OCI-LY1 (cell line): Measurements from ENCODE around the gene KLHDC7B.

Source experiments
- H2AFZ ChIP-seq: fragments of 200-600 bp; sonication (generic), shearing (Covaris generic); 2 replicates; pipeline ENCODE4 v1.6.0; 2014; ENCODE audit warnings: antibody characterized with exemption, mild to moderate bottlenecking, low read length
- H3F3A ChIP-seq: fragments of 200-600 bp; sonication (generic), shearing (Covaris generic); 2 replicates; pipeline ENCODE4 v1.6.0; 2014; ENCODE audit warnings: mild to moderate bottlenecking, antibody characterized with exemption, low read length, moderate library complexity; ENCODE audit not compliant: insufficient read depth
- H3K27ac ChIP-seq: fragments of 200-600 bp; sonication (generic); 2 replicates; pipeline ENCODE4 v1.5.1; 2014; ENCODE audit warnings: low read length, mixed run types, mild to moderate bottlenecking, low read depth; ENCODE audit not compliant: poor library complexity, severe bottlenecking
- H3K27me3 ChIP-seq: fragments of 200-600 bp; sonication (generic); 2 replicates; pipeline ENCODE4 v1.6.0; 2014; ENCODE audit warnings: antibody characterized with exemption, mild to moderate bottlenecking, low read length, moderate library complexity; ENCODE audit not compliant: insufficient read depth
- H3K36me3 ChIP-seq: fragments of 200-600 bp; sonication (generic); 2 replicates; pipeline ENCODE4 v1.6.1; 2014; ENCODE audit warnings: mild to moderate bottlenecking, antibody characterized with exemption, low read length, moderate library complexity, mixed read lengths; ENCODE audit not compliant: insufficient read depth
- H3K4me1 ChIP-seq: fragments of 200-600 bp; sonication (generic); 2 replicates; pipeline ENCODE4 v1.5.1; 2014; ENCODE audit warnings: mild to moderate bottlenecking, low read length, moderate library complexity; ENCODE audit not compliant: insufficient read depth, severe bottlenecking
- H3K4me2 ChIP-seq: fragments of 200-600 bp; sonication (generic), shearing (Covaris generic); 2 replicates; pipeline ENCODE4 v1.6.1; 2014; ENCODE audit warnings: low read length
- H3K4me3 ChIP-seq: fragments of 200-600 bp; sonication (generic); 2 replicates; pipeline ENCODE4 v1.5.1; 2014; ENCODE audit warnings: low read length, low read depth, mild to moderate bottlenecking, mixed read lengths; ENCODE audit not compliant: poor library complexity, severe bottlenecking
- H3K79me2 ChIP-seq: fragments of 200-600 bp; shearing (Covaris generic); 2 replicates; pipeline ENCODE4 v1.6.1; 2016; ENCODE audit warnings: mixed run types, low read length, mixed read lengths; ENCODE audit not compliant: insufficient read depth
- H3K9ac ChIP-seq: fragments of 200-600 bp; sonication (generic), shearing (Covaris generic); 2 replicates; pipeline ENCODE4 v1.6.1; 2014; ENCODE audit warnings: mild to moderate bottlenecking, low read length, mixed read lengths
- H3K9me2 ChIP-seq: fragments of 200-600 bp; sonication (generic), shearing (Covaris generic); 2 replicates; pipeline ENCODE4 v1.6.1; 2014; ENCODE audit warnings: low read depth, mild to moderate bottlenecking, low read length, mixed read lengths
- H3K9me3 ChIP-seq: fragments of 200-600 bp; shearing (Covaris generic); 2 replicates; pipeline ENCODE4 v1.6.1; 2014; ENCODE audit warnings: low read length, mixed read lengths
- H4K20me1 ChIP-seq: fragments of 200-600 bp; sonication (generic), shearing (Covaris generic); 2 replicates; pipeline ENCODE4 v1.6.0; 2016; ENCODE audit warnings: mild to moderate bottlenecking, low read length; ENCODE audit not compliant: insufficient read depth
- CTCF ChIP-seq: fragments of 200-600 bp; sonication (generic), shearing (Covaris generic); IDR thresholded peaks from 2 replicates; pipeline ENCODE4 v1.5.1; 2017; ENCODE audit warnings: mild to moderate bottlenecking, antibody characterized with exemption, low read length, moderate library complexity, mixed read lengths
- EZH2 ChIP-seq: fragments of 200-600 bp; sonication (generic), shearing (Covaris generic); IDR thresholded peaks from 2 replicates; pipeline ENCODE4 v1.8.0; 2017; ENCODE audit warnings: borderline replicate concordance, mixed run types, mild to moderate bottlenecking, antibody characterized with exemption, low read length, moderate library complexity, mixed read lengths

Gene KLHDC7B

DNA sequence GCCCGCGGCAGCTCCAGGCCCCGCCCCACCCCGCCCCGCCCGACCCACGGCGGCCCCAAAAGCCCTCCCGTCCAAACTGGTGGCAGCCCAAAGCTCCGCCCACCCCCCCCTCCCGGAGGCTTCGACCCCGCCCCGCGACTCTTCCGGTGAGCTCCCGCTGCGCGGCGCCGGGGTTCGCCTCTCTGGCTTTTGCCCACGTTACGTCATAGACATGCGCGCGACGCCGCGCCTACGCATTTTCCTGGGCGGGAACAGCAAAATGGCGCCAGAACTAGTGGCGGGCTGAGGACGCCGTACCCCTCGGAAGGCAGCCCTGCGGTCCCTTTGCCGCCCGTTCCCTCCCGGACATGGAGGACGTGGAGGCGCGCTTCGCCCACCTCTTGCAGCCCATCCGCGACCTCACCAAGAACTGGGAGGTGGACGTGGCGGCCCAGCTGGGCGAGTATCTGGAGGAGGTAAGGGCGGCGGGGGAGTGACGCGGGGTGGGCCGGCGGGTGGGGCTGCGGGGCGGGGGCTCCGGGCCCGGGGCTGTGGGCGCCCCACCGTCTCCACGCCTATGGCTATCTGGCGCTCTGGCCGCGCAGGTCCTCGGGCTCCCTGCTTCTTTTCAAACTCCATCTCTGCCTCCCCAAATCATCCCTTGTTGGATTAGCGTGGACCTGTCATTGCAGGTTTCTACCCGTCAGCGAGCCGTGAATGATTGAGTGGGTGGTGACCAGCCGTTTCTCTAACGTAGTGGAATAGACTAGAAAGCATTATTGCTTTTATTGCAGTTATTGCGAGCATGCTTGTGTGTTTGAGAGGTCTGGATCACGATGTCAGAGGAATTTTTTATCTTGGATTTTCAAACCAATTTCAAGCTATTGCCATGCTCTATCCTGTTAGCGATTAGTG is 37.5 kb upstream of the KLHDC7B start, which contains the start of gene NCAPH2:
TSS of gene NCAPH2 (plus strand) at position 234 of the 894 bp plus-strand sequence. CDS start at position 348, 114 bp downstream.
- H3K9me2 ChIP-seq: no peaks in the 10 kb centered on the region
- H3K9ac ChIP-seq: peak within 1 kb of the TSS; percentile 94
- H3K27me3 ChIP-seq: no peaks in the 10 kb centered on the region
- H3K4me3 ChIP-seq: peak within 1 kb of the TSS; percentile 96
- H3K9me3 ChIP-seq: no peaks in the 10 kb centered on the region
- H3F3A ChIP-seq: no peaks in the 10 kb centered on the region
- H2AFZ ChIP-seq: no peak within 1 kb of the TSS
- TF ChIP-seq CTCF (no peak), EZH2 (no peak)
- H4K20me1 ChIP-seq: no peaks in the 10 kb centered on the region
- peaks cover 38% of the 10 kb centered on the region for H3K79me2 ChIP-seq
- H3K4me2 ChIP-seq: peak within 1 kb of the TSS; percentile 98
- H3K27ac ChIP-seq: peak within 1 kb of the TSS; percentile 90
- H3K4me1 ChIP-seq: peaks cover 26% of the 10 kb centered on the region
- H3K36me3 ChIP-seq: peaks cover 34% of the 10 kb centered on the region

DNA sequence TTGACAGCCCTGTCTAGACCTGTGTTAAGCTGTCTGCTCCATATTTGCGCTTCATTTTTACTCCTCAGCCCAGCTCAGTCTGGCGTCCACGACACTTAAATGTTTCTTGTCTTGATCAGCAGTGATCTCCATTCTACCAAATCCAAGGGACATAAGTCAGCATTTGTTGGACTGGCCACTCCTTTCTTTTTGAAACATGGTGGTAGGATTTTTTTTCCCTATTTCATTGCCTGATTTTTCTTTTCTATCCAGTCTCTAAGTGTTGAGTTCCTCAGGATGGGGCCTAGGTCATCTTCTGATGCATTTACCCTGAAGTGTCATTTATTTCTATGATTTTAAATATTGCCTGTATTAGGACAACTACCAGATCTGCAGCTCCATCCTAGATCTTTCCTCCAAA is 36.8 kb upstream of the KLHDC7B start:
- Histone ChIP-seq H3K4me3 (peak overlapping the region; percentile 92), H3K36me3 (peaks cover 35% of the 10 kb centered on the region), H4K20me1 (no peaks in the 10 kb centered on the region), H3K9me3 (no peaks in the 10 kb centered on the region), H3K9ac (peak overlapping the region; percentile 85), H3F3A (no peaks in the 10 kb centered on the region), H2AFZ (no peak overlapping the region), H3K27me3 (no peaks in the 10 kb centered on the region), H3K4me1 (peaks cover 26% of the 10 kb centered on the region), H3K79me2 (peaks cover 45% of the 10 kb centered on the region), H3K27ac (peak overlapping the region; percentile 90), H3K9me2 (no peaks in the 10 kb centered on the region), H3K4me2 (peak overlapping the region; percentile 94)
- TF ChIP-seq EZH2 (no peak), CTCF (no peak)

- H3F3A ChIP-seq: no peaks in the 10 kb centered on the region
- no peak overlapping the region for H3K4me3 ChIP-seq
- H3K9ac ChIP-seq: no peak overlapping the region
- no peaks in the 10 kb centered on the region for H4K20me1 ChIP-seq
- no peak overlapping the region for H2AFZ ChIP-seq
- H3K9me2 ChIP-seq: no peaks in the 10 kb centered on the region
- no peak overlapping the region for H3K27ac ChIP-seq
- H3K4me2 ChIP-seq: no peak overlapping the region
- no peaks in the 10 kb centered on the region for H3K27me3 ChIP-seq
- H3K79me2 ChIP-seq: peaks cover 57% of the 10 kb centered on the region
- no peaks in the 10 kb centered on the region for H3K9me3 ChIP-seq
- TF ChIP-seq EZH2 (no peak), CTCF (no peak)
- H3K4me1 ChIP-seq: peaks cover 14% of the 10 kb centered on the region
- H3K36me3 ChIP-seq: peaks cover 56% of the 10 kb centered on the region
Observed at GRCh38 chr22:50513175-50513574, 32.5 kb upstream of the KLHDC7B start.
